Keratinocyte (primary cell): ENCODE data around the gene SLC38A8.

Experiments used
- EZH2 ChIP-seq: IDR thresholded peaks from one replicate; pipeline ENCODE4 v1.6.1; 2012; ENCODE audit warnings: inconsistent platforms, mild to moderate bottlenecking, low read length, moderate library complexity
- TF ChIP-seq, protein P1 (sequence below), 3 experiments: IDR thresholded peaks in 1 of 3; conservative IDR thresholded peaks in 1 of 3; optimal IDR thresholded peaks in 1 of 3; 2 replicates in 2 of 3; 3 replicates in 1 of 3; pipeline versions ENCODE3 to v1.5.1; 2011; ENCODE audit warnings: low read length in 3 of 3, mild to moderate bottlenecking in 3 of 3, moderate library complexity in 2 of 3, control low read depth in 1 of 3, inconsistent platforms in 1 of 3; ENCODE audit not compliant: insufficient read depth in 2 of 3; ENCODE audit errors: extremely low read depth in 1 of 3

DNA sequence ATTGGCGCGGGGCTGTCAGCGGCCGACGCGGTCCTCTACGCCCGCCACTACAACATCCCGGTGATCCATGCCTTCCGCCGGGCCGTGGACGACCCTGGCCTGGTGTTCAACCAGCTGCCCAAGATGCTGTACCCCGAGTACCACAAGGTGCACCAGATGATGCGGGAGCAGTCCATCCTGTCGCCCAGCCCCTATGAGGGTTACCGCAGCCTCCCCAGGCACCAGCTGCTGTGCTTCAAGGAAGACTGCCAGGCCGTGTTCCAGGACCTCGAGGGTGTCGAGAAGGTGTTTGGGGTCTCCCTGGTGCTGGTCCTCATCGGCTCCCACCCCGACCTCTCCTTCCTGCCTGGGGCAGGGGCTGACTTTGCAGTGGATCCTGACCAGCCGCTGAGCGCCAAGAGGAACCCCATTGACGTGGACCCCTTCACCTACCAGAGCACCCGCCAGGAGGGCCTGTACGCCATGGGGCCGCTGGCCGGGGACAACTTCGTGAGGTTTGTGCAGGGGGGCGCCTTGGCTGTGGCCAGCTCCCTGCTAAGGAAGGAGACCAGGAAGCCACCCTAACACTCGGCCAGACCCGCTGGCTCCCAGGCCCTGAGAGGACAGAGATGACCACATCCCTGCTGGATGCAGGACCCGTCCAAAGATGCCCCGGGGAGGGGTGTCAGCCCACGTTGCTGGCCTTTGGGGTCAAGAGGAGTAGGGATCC lies 77.0 kb downstream of the SLC38A8 start:
- TF ChIP-seq, protein P1, sequence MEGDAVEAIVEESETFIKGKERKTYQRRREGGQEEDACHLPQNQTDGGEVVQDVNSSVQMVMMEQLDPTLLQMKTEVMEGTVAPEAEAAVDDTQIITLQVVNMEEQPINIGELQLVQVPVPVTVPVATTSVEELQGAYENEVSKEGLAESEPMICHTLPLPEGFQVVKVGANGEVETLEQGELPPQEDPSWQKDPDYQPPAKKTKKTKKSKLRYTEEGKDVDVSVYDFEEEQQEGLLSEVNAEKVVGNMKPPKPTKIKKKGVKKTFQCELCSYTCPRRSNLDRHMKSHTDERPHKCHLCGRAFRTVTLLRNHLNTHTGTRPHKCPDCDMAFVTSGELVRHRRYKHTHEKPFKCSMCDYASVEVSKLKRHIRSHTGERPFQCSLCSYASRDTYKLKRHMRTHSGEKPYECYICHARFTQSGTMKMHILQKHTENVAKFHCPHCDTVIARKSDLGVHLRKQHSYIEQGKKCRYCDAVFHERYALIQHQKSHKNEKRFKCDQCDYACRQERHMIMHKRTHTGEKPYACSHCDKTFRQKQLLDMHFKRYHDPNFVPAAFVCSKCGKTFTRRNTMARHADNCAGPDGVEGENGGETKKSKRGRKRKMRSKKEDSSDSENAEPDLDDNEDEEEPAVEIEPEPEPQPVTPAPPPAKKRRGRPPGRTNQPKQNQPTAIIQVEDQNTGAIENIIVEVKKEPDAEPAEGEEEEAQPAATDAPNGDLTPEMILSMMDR (optimal IDR thresholded peaks at IDR 0.05 in 1 of 3, IDR thresholded peaks at IDR 0.05 in 1 of 3, conservative IDR thresholded peaks at IDR 0.05 in 1 of 3; ENCODE audit: extremely low read depth in 1 of 3, insufficient read depth in 2 of 3, low read length in 3 of 3), result no peak
- no peak for TF ChIP-seq EZH2
